NT2/D1 (cell line): ENCODE data around the gene PMP22.

Experiments
- SUZ12 ChIP-seq: IDR thresholded peaks from 2 replicates; pipeline ENCODE4 v1.6.1; 2011; ENCODE audit not compliant: insufficient read length, insufficient read depth; ENCODE audit errors: extremely low read depth
- YY1 ChIP-seq: IDR thresholded peaks from 2 replicates; pipeline ENCODE4 v1.6.1; 2011; ENCODE audit not compliant: insufficient read length, insufficient read depth
- ZNF274 ChIP-seq: IDR thresholded peaks from 2 replicates; pipeline ENCODE4 v1.6.1; 2011; ENCODE audit warnings: mild to moderate bottlenecking, low read depth, low read length

GRCh38 chr17:15278924-15279477 is 13.9 kb upstream of the PMP22 start:
- TF ChIP-seq YY1 (no peak), SUZ12 (no peak), ZNF274 (no peak)
